HPDE6-E6E7 (cell line): ENCODE data around the gene AMH.
"Not testable (repeated sequence)": the region's sequence is repeated elsewhere in the genome, so short reads cannot be mapped to it uniquely, and the experiment has no call there.

Source experiments
- DNase-seq: peaks from one replicate; pipeline ENCODE4 v3.0.0; 2011; ENCODE audit warnings: missing footprints; ENCODE audit errors: extremely low spot score

The AMH gene

DNA sequence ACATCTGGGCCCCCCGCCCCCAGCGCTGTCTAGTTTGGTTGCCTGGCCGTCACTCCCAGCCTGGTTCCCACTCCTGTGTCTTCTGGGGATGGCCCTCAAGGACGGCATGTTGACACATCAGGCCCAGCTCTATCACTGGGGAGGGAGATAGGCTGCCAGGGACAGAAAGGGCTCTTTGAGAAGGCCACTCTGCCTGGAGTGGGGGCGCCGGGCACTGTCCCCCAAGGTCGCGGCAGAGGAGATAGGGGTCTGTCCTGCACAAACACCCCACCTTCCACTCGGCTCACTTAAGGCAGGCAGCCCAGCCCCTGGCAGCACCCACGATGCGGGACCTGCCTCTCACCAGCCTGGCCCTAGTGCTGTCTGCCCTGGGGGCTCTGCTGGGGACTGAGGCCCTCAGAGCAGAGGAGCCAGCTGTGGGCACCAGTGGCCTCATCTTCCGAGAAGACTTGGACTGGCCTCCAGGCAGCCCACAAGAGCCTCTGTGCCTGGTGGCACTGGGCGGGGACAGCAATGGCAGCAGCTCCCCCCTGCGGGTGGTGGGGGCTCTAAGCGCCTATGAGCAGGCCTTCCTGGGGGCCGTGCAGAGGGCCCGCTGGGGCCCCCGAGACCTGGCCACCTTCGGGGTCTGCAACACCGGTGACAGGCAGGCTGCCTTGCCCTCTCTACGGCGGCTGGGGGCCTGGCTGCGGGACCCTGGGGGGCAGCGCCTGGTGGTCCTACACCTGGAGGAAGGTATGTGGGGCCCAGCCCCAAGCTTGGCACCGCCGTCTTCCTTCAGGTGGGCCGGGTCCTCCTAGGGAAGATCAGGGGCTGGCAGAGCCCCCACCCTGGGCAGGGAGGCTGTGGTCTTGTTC is at the start of gene AMH:
AMH (plus strand) TSS at position 314 of the 857 bp plus-strand sequence; CDS start at position 324, 10 bp downstream.
- no peak for DNase-seq

DNA sequence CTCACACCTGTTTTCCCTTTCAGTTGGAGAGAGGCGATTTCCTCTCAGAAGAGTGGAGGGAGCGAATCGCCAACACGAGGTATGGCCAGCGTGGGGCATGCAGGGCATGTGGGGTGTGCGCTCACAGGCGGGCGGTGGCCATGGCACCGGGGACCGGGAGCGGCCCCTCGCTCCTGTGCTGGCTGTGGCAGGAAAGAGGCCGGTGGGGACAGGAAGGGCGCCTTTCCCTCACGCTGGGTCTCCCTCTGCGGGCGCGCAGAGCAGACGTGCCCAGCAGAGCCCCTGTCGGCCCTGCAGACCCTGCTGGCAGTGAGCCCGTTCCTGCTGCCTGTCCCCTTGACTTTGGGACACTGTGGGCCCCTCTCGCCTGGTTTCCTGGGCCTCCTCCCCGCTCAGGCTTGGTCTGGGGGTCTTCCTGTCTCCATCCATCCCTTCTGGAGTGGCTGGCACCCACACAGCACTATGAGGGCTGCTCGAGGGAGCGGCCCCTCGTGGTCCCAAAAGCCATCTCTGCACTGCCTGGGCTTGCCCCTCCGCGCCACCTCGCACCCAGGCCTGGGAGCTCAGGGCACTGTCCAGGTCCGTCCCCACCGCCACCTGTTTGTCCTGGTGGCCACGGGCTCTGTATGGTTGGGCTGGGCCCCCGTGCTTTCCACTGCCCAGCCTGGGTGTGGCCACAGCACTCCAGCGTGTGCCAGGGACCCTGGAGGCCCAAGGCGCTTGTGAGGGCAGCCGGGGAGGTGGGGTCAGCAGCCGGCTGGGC is 49.1 kb upstream of the AMH start:
- DNase-seq: no peak

DNA sequence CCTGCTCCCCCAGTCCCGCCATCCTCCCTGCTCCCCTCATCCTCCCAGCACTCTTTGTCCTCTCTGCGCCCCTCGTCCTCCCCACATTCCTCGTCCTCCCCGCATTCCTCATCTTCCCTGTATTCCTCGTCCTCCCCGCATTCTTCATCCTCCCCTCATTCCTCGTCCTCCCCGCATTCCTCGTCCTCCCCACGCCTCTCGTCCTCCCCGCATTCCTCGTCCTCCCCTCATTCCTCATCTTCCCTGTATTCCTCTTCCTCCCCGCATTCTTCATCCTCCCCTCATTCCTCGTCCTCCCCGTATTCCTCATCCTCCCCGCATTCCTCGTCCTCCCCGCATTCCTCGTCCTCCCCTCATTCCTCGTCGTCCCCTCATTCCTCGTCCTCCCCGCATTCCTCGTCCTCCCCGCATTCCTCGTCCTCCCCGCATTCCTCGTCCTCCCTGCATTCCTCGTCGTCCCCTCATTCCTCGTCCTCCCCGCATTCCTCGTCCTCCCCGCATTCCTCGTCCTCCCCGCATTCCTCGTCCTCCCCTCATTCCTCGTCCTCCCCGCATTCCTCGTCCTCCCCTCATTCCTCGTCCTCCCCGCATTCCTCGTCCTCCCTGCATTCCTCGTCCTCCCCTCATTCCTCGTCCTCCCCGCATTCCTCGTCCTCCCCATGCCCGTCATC is 48.4 kb upstream of the AMH start:
- DNase-seq: not testable (repeated sequence)

DNA sequence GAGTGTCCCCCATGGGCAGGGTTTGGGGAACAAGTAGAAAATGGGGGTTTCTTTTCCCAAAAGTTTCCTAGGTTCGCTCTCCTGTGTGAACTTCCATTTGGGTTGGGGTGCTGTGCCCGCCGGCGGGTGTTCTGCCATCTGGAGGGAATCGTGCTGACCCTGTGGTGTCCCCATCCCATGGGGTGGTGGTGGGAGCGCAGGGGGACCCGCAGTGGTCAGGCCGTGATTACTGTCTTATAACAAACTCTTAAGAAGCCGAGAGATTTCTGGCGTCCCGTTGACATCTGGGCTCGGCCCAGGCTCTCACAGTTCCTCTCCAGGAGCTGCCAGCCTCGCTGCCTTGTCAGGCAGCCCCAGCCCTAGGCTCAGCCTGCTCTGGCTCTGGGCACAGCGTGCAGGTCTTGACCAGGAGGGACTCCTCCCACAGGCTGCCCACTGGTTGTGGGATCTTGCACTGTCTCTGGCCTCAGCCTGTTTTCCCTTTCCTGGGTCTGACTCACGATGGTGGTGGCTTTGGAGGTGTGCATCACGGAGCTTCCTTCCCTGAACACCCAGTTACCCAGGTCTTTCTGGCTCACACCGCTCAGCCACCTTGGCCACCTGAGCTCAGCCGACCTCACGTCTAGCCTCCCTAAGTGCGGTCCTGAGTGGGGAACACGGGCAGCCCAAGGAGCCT is 47.5 kb upstream of the AMH start:
- peak; percentile 37 for DNase-seq

DNA sequence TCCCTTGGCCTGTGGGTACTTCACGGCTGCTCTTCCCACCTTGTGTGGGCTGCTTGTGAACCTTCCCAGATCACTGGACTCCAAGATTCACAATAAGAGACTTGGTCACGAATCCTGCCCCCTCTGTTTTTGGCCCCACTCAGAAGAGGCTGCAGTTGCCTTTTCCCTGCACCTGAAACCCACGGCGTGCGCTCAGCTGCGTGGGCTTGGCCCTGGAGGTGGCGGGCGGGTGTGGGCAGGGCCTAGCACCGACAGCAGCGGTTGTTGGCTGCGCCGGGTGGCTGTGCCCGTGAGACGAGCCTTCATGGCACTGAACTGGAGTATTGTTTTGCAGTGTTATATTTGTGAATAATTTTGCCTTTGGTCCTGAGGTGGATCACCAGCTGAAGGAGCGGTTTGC is 46.8 kb upstream of the AMH start:
- DNase-seq: no peak

DNA sequence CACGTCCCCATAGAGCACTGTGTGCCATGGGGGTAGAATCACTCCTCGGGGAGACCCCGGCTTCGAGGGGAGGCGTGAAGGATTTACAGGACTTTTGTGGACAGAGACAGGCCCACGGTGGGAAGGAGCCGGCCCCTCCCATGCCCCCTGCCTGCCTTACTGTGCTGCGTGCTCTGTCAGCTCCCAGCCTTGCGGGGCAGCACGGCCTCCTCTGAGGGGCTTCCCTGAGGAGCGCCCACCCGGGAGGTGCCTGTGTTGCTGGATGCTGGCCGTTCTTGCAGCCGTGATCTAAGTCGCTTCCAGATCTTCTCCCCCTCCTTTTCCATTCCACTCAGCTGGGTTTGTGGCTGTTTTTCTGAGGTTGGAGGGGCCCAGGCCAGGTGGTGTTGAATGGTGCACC is 42.1 kb upstream of the AMH start:
- no peak for DNase-seq

DNA sequence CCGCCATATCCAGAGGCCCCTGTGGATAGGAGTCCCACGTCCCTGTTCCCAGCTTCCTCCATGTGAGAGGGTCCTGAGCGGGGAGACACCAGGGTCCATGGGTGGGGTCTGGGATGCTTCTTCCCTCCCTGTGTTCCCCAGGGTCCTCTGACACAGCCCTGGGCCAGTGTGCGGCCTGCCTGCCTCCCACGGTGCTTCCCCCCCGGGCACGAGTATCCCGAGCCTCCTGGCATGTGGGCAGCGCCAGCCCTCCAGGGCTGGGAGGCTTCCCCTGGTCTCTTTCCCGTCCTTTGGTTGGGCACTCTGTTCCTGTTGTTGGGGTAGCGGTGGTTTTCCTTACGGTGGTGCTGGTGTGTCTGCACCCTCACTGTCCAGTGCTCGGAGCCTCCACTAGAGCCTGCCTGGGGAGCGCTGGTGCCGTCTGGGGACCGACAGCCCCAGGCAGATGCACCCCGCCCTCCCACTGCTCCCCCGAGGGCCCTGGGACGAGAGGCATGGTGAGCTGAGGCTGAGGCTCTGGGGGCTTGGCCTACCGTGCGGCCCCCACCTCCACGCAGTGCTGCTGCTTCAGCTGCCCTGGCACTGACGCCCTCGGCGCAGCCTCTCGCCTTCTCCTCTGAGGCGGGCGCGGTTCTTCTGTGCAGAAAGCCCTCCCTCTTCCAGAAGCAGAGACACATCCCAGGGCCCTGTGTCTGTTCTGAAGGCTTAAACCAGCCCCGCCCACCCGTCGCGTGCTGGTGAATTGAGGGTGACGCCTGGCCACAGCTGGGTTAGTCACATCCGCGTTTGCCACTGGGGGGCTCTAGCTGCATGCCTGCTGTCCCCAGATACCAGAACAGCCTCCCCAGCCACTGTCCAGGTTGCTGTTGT is 40.9 kb upstream of the AMH start:
- peak; percentile 19 for DNase-seq

DNA sequence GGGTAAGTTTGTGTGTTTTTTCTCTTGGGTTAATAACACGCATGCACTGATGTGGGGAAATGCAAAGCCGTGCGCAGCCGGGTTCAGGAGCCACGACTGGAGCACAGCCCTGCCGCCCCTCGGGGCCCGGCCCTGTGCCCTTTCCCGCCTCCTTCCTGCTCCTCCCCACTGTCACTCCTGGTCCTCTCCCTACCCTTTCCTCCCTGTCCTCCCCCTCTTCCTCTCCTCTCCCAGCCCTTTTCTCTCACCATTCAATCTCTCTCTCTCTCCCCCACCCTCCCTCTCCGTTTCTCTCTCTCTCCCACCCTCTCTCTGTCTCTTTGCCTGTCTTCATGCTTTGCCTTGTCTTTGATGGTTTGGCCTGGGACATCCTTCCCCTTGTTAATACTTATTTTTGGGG is 40.1 kb upstream of the AMH start:
- DNase-seq: no peak

DNA sequence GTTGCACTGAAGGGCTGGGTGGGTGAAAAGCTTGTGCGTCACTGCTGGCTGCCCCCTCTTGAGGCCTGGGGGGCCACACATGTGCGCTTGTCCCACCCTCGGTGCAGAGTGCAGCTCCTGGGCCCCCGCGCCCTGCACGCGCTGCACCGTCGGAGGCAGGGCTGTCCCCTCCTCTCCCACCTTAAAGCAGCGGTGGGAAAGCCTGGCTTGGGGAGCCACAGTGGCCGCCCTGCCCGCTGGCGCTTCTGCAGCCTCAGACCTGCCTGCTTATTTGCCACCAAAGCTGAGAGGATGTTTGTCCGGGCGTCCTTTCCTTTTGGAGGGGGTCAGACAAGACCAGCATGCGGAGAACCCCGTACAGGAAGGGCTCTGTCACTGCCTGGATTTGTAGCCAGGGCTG is 39.7 kb upstream of the AMH start:
- DNase-seq: no peak

DNA sequence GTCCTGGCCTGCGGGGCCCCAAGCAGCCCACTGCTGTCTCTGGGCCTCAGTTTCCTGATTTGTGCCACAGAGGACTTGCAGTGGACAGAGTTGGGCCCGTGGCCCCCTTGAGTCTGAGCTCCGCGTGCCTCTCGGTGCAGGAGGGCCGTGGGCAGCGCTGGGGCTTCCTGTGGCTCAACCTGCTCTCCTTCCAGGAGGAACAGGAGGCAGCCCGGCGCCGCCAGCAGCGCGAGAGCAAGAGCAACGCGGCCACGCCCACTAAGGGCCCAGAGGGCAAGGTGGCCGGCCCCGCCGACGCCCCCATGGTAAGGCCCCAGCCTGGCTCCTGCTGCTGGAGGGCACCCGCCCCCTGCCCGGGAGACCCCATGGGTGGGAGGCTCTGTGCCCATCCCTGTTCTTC is 38.9 kb upstream of the AMH start:
- no peak for DNase-seq

DNA sequence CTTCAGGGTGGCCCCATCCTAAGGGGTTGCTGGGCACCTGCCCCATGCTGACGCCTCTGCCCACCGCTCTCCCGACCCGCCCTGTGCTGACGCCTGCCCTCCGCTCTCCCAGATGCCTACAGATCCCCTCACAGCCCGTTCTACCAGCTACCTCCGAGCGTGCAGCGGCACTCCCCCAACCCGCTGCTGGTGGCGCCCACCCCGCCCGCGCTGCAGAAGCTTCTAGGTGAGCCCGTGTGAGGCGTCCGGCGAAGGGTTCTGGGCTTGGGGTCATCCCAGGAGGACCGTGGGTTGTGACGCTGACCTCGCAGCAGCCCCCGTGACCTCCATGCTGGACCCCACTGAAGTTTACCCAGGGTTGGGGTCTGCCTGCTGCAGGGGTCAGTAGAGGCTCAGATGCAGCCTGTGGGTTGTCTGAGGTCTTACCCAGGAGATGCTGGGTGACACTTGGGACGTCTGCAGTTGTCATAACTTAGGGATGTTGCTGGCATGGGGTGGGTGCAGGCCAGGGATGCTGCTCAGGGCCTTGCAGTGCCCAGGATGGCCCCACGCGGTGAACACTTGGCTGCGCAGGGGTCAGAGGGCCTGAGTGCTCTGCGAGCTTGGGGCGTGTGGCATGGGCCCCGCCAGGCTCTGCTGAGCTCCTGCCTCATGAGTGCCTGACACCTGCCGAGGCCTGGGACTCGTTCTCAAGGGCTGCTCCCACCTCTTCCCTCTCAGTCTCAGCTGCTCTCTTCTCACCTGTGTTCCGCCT is 38.0 kb upstream of the AMH start:
- no peak for DNase-seq

DNA sequence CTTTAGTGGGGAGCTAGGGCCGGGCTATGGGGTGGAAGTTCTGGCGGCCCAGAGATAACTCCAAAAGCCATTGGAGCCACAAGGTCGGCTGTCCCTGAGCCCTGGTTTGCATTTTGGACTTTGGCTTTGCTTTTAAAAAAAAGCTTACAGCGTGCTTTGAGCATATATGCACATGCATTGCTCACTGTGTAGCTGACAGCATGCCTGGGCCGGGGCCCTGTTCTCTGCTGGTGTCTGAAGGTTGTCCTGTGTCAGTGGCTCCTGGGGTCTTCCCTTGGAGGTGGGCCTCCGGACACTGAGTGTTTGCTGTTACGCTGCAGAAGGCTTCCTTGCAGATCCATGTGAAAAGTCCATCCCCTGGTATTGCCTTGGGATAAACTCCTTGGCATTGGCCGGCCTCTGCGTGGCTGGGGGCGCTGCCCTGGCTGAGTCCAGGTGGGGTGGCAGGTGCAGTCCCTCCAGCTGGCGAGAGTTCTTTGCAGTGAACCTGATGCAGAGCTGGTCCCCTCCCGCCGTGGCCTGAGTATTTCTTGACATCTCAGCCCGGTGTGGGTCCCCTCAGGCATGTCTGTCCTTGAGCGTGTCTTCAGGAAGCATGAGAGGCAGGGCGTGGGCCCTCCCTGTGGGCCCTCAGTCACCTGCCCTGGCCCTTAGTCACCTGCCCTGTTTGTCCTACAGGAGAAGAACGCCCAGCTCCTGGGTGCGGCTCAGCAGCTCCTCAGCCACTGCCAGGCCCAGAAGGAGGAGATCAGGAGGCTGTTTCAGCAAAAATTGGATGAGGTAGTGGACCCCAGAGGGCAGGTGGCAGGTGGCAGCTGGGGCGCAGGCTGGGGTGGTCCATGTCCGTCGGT is 36.0 kb upstream of the AMH start:
- DNase-seq: no peak

DNA sequence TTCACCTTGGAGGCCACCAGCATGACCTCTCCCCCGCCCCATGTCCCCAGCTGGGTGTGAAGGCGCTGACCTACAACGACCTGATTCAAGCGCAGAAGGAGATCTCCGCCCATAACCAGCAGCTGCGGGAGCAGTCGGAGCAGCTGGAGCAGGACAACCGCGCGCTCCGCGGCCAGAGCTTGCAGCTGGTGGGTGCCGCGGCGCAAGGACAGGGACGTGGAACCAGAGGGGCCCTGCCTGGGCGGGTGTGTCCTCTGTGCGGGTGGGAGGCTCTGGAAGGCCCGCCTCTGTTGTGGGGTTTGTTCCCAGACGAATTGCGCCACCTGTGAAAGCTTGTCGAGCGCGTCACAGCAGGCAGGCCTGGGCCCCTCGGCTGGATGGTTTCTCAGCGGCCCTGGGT is 35.3 kb upstream of the AMH start:
- no peak for DNase-seq

DNA sequence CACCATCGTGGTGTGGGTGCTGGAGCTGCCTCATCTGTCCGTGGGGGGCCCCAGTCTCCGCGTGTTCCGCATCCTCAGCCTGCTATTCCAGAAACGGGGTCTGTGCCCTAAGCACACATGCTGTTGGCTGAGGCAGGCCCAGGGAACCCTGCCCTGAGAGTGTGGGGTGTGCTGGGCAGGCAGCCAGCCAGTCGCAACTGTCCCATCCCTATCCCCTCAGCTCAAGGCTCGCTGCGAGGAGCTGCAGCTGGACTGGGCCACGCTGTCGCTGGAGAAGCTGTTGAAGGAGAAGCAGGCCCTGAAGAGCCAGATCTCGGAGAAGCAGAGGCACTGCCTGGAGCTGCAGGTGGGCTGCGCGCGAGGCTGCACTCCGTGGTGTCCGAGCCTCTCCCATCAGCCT is 34.9 kb upstream of the AMH start:
- no peak for DNase-seq

DNA sequence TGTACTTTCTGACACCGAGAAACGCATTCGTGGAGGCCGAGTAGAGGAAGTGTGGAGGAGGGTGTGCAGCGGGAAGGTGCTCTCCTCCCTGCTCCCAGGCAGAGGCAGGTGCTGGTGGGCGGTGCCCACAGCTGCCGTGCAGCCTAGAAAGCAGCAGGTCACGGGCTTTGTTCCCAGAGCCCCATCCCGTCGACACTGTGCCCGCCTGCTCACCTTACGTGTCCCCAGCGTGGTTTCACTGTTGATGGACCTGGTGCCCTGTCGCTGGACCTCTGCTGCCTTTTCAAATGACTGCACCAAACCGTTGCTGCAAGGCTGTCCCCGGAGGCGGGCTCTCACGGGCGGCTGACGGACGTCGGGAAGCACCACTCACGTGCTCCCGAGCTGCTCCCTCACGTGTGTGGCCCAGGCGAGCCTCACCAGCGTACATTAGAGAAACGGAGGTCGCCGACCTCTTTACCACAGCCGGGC is 33.8 kb upstream of the AMH start:
- DNase-seq: no peak

DNA sequence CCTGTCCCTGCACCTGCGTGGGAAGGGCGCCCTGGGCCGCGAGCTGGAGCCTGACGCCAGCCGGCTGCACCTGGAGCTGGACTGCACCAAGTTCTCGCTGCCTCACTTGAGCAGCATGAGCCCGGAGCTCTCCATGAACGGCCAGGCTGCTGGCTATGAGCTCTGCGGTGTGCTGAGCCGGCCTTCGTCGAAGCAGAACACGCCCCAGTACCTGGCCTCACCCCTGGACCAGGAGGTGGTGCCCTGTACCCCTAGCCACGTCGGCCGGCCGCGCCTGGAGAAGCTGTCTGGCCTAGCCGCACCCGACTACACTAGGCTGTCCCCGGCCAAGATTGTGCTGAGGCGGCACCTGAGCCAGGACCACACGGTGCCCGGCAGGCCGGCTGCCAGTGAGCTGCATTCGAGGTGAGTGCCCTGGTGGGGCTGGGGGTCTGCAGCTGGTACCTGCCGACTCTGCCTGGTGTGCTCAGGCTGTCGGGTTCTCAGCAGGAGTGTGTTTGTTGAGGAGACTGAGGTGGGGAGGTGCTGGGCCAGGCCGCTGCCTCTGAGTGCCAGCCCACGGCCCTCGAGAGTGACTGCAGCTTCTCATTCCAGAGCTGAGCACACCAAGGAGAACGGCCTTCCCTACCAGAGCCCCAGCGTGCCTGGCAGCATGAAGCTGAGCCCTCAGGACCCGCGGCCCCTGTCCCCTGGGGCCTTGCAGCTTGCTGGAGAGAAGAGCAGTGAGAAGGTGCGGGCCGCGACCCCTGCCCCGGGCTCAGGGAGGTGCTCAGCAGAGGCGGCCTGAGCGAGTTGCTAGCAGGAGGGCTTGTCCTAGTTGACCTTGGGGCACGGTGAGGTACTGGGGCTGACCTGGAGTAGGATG is 32.5 kb upstream of the AMH start:
- DNase-seq: no peak

DNA sequence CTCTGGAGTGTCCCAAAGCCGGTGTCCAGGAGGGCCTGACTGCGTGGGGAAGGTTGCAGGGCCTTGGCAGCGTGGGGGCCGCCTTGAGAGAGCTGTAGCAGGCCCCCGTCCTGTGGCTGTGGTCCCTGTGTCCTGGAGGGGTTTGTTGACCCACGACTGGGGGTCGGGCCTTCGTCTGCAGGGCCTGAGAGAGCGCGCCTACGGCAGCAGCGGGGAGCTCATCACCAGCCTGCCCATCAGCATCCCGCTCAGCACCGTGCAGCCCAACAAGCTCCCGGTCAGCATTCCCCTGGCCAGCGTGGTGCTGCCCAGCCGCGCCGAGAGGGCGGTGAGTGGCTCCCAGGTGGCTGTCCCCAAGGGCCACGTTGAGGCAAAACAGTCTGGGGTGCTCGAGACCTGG is 31.5 kb upstream of the AMH start:
- DNase-seq: no peak

DNA sequence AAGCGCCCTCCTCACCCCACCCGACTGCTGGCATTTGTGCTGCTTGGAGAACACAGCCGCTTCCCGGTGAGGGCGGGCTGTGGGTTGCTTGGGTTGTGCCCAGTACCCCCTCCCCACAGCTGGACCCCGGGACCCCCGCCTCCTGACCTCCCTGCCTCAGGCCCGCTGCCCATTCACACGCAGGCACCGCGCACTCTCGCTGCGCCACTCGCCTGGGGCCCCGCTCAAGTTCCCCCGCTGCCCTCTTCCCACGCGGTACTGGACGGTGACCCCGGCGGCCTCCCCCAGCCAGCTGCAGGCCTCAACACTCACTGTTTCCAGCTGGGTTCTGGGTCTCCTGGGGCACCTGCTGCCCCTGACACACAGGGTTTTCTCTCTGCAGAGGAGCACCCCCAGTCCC is 29.4 kb upstream of the AMH start:
- DNase-seq: no peak
